ENCODE results near the gene SELENOW. TPM values are rescaled to one million over a fixed set of nuclear protein-coding genes. Genes with fewer than 3 reads are reported as not detected.

Gene SELENOW
- total RNA-seq, 4 donors from 2014 or later, result 247 to 321 (median 276) TPM

- Histone ChIP-seq H3K36me3 (peaks cover 0 to 79% (median 4%) of the 10 kb centered on the region in 3 donors), H3K27me3 (no peaks in the 10 kb centered on the region), H3K4me3 (no peak overlapping the region), H3K27ac (no peak overlapping the region), H3K9me3 (no peaks in the 10 kb centered on the region), H3K4me1 (peaks cover 0 to 27% (median 10%) of the 10 kb centered on the region in 4 donors)
- DNase-seq, result no peak
- TF ChIP-seq CTCF (IDR thresholded peaks at IDR 0.05) (no peak), POLR2A (IDR thresholded peaks at IDR 0.05) (no peak)
Observed at GRCh38 chr19:47749326-47749725, 29.2 kb upstream of the SELENOW start.

- Histone ChIP-seq H3K36me3 (peaks cover 0 to 93% (median 4%) of the 10 kb centered on the region in 3 donors), H3K27me3 (no peaks in the 10 kb centered on the region), H3K4me3 (no peak overlapping the region), H3K27ac (no peak overlapping the region), H3K4me1 (peaks cover 0 to 26% (median 8%) of the 10 kb centered on the region in 4 donors), H3K9me3 (no peaks in the 10 kb centered on the region)
- no peak for DNase-seq
- TF ChIP-seq POLR2A (IDR thresholded peaks at IDR 0.05) (no peak), CTCF (IDR thresholded peaks at IDR 0.05) (no peak)
Observed at GRCh38 chr19:47750752-47751151, 27.8 kb upstream of the SELENOW start.

GRCh38 chr19:47752440-47753211, 25.9 kb upstream of the SELENOW start:
- TF ChIP-seq CTCF (IDR thresholded peaks at IDR 0.05), result no peak
- TF ChIP-seq POLR2A (IDR thresholded peaks at IDR 0.05), result no peak
- Histone ChIP-seq H3K27me3 (no peaks in the 10 kb centered on the region), H3K4me3 (no peak overlapping the region), H3K4me1 (peaks cover 0 to 20% (median 3%) of the 10 kb centered on the region in 4 donors), H3K36me3 (peaks cover 0 to 100% (median 4%) of the 10 kb centered on the region in 3 donors), H3K9me3 (no peaks in the 10 kb centered on the region), H3K27ac (no peak overlapping the region)
- no peak for DNase-seq

- Histone ChIP-seq H3K27ac (no peak overlapping the region), H3K4me1 (peaks cover 0 to 14% (median 3%) of the 10 kb centered on the region in 4 donors), H3K9me3 (no peaks in the 10 kb centered on the region), H3K36me3 (peaks cover 0 to 86% (median 4%) of the 10 kb centered on the region in 3 donors), H3K4me3 (no peak overlapping the region), H3K27me3 (no peaks in the 10 kb centered on the region)
- TF ChIP-seq CTCF (IDR thresholded peaks at IDR 0.05), result no peak
- no peak for TF ChIP-seq POLR2A (IDR thresholded peaks at IDR 0.05)
- DNase-seq, result no peak
Observed at GRCh38 chr19:47754206-47755064, 24.1 kb upstream of the SELENOW start.

GRCh38 chr19:47755065-47755761, 23.3 kb upstream of the SELENOW start:
- Histone ChIP-seq H3K9me3 (no peaks in the 10 kb centered on the region), H3K36me3 (peaks cover 0 to 78% (median 3%) of the 10 kb centered on the region in 3 donors), H3K27ac (no peak overlapping the region), H3K27me3 (no peaks in the 10 kb centered on the region), H3K4me1 (peaks cover 0 to 14% (median 3%) of the 10 kb centered on the region in 4 donors), H3K4me3 (no peak overlapping the region)
- DNase-seq, result no peak
- TF ChIP-seq CTCF (IDR thresholded peaks at IDR 0.05) (no peak), POLR2A (IDR thresholded peaks at IDR 0.05) (no peak)

Data from Peyer's patch (tissue), 4 donors.